ENCODE results near the gene DYNLT1. TPM values are rescaled to one million over a fixed set of nuclear protein-coding genes. Genes with fewer than 3 reads are reported as not detected.
"Not testable (repeated sequence)": the region's sequence is repeated elsewhere in the genome, so short reads cannot be mapped to it uniquely, and the experiment has no call there.

Gene DYNLT1
- total RNA-seq, 4 donors from 2014 or later: 2.8 to 104 (median 75.5) TPM

DNA sequence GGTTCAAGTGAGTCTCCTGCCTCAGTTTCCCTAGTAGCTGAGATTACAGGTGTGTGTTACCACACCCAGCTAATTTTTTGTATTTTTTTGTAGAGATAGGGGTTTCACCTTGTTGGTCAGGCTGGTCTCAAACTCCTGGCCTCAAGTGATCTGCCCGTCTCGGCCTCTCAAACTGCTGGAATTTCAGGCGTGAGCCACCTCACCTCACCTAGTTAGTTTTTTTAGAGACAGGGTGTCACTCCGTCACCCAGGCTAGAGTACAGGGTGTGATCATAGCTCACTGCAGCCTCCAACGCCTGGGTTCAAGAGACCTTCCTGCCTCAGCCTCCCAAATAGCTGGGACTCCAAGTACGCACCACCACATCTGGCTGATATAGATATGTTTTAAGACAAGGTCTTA is 28.2 kb upstream of the DYNLT1 start:
- 99 to 100% methylated on average over 2 to 6 of the region's 6 CpGs for WGBS, 2 donors (ENCODE audit: low coverage in 1 of 2)
- H3K27ac ChIP-seq: no peak overlapping the region
- intact Hi-C loops (cut with DNase I; ENCODE audit: low total_unique reads): no loop called here
- no peak overlapping the region for H3K4me3 ChIP-seq
- TF ChIP-seq POLR2AphosphoS5 (IDR thresholded peaks at IDR 0.05) (no peak), CTCF (IDR thresholded peaks at IDR 0.05) (no peak), POLR2A (IDR thresholded peaks at IDR 0.05) (no peak)
- H3K27me3 ChIP-seq: no peaks in the 10 kb centered on the region
- peaks cover 0 to 6% (median 0%) of the 10 kb centered on the region in 4 donors for H3K4me1 ChIP-seq
- no peak for DNase-seq
- no peaks in the 10 kb centered on the region for H3K9me3 ChIP-seq
- H3K36me3 ChIP-seq: no peaks in the 10 kb centered on the region
- in situ Hi-C loops (cut with MboI; ENCODE audit: low pct_ligation_motif_present in 1 of 4, low pct_unique_long_range_greater_than_20kb in 1 of 4, low sequenced_read_pairs in 3 of 4): no loop called here

DNA sequence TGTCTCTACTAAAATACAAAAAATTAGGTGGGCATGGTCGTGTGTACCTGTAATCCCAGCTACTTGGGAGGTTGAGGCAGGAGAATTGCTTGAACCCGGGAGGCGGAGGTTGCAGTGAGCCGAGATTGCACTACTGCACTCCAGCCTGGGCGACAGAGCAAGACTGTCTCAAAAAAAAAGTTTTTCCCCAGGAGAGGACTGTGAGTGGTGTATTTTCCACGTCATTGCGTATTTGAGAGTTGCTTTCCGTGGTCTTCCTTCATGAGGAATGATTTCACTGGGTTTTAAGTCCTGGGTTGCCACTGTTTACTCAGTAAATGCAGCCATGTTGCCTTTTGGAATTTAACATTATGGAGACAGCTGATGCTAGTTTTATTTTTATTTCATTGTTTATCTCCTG is 27.6 kb upstream of the DYNLT1 start:
- in situ Hi-C loops (cut with MboI; ENCODE audit: low pct_ligation_motif_present in 1 of 4, low pct_unique_long_range_greater_than_20kb in 1 of 4, low sequenced_read_pairs in 3 of 4); H3K36me3 ChIP-seq; H3K27me3 ChIP-seq; intact Hi-C loops (cut with DNase I; ENCODE audit: low total_unique reads); H3K27ac ChIP-seq; DNase-seq; H3K4me3 ChIP-seq; H3K9me3 ChIP-seq; H3K4me1 ChIP-seq: not testable (repeated sequence)
- WGBS, 2 donors (ENCODE audit: low coverage in 1 of 2): 84 to 95% methylated on average over 6 to 8 of the region's 8 CpGs

DNA sequence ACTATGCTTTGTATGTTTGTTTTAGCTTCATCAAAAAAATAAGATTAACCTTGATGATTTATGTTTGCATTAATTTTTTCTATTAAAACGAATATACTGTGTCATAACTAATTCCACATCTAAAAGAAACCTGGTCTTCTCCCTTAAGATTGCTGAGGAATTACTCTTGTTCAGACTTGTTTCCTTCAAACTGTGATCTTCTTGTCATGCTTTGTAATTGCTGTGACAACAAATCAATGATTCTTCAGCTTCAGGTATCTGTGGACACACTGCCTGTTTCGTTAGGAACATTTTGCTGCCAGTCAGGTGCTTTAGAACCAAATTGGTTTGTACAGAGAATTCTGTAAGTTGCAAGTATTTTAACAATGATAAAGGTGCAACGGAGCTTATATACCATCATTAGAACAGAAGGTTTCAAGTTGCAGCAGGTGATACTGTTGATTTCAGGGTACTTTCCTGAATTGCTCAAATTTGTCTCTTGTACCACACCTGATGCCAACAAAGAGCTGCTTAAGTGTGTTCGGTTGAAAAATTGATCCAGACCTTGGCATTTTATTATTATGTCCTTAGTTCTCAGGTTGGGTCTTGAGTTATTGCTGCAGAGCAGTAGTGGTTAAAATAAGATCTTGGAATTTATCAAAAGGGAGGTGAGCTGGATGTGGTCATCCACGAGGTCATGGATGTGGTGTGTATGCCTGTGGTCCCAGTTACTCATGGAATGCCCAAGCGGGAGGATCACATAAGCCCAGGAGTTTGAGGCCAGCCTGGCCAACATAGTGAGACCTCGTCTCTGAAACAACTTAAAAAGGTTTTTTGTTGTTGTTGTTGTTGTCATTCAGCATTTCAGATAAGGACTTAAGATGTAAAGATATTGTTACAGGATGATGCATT is 24.8 kb upstream of the DYNLT1 start:
- in situ Hi-C loops (cut with MboI; ENCODE audit: low pct_ligation_motif_present in 1 of 4, low pct_unique_long_range_greater_than_20kb in 1 of 4, low sequenced_read_pairs in 3 of 4): no loop called here
- Histone ChIP-seq H3K4me1 (peaks cover 0 to 6% (median 1%) of the 10 kb centered on the region in 4 donors), H3K27ac (no peak overlapping the region), H3K9me3 (no peaks in the 10 kb centered on the region), H3K4me3 (no peak overlapping the region), H3K27me3 (no peaks in the 10 kb centered on the region), H3K36me3 (no peaks in the 10 kb centered on the region)
- TF ChIP-seq EP300 (IDR thresholded peaks at IDR 0.05; ENCODE audit: low read depth): no peak
- TF ChIP-seq CTCF (IDR thresholded peaks at IDR 0.05): no peak
- TF ChIP-seq POLR2A (IDR thresholded peaks at IDR 0.05): no peak
- no peak for DNase-seq
- WGBS, 2 donors (ENCODE audit: low coverage in 1 of 2): 84 to 85% methylated on average over 5 to 7 of the region's 7 CpGs
- intact Hi-C loops (cut with DNase I; ENCODE audit: low total_unique reads): no loop called here

GRCh38 chr6:158668707-158669103 is 24.2 kb upstream of the DYNLT1 start:
- Histone ChIP-seq H3K4me3 (no peak overlapping the region), H3K36me3 (no peaks in the 10 kb centered on the region), H3K9me3 (no peaks in the 10 kb centered on the region), H3K4me1 (peaks cover 0 to 9% (median 4%) of the 10 kb centered on the region in 4 donors), H3K27ac (no peak overlapping the region), H3K27me3 (no peaks in the 10 kb centered on the region)
- in situ Hi-C loops (cut with MboI; ENCODE audit: low pct_ligation_motif_present in 1 of 4, low pct_unique_long_range_greater_than_20kb in 1 of 4, low sequenced_read_pairs in 3 of 4) (no loop called here), intact Hi-C loops (cut with DNase I; ENCODE audit: low total_unique reads) (no loop called here)
- no peak for TF ChIP-seq CTCF (IDR thresholded peaks at IDR 0.05)
- no peak for TF ChIP-seq EP300 (IDR thresholded peaks at IDR 0.05; ENCODE audit: low read depth)
- 83 to 86% methylated on average over 7 of the region's 7 CpGs for WGBS, 2 donors (ENCODE audit: low coverage in 1 of 2)
- DNase-seq: no peak
